Peyer's patch (tissue), 4 donors: ENCODE measurements around the gene MISP.

Experiments
- POLR2A ChIP-seq, 2 donors: fragments of 450-650 bp; IDR thresholded peaks; one replicate each; pipeline ENCODE4 v1.5.1; 2017; ENCODE audit warnings: antibody characterized with exemption in 2 of 2, mild to moderate bottlenecking in 2 of 2, moderate library complexity in 2 of 2
- TF ChIP-seq, protein P1 (sequence below), 6 experiments: fragments of 450-650 bp in 4 of 6; fragments of 200-600 bp in 2 of 6; sonication (generic) in 1 of 6; IDR thresholded peaks; one replicate each; pipeline ENCODE4 v1.5.1; 2017 to 2019; ENCODE audit warnings: antibody characterized with exemption in 6 of 6, mild to moderate bottlenecking in 3 of 6, moderate library complexity in 1 of 6

DNA sequence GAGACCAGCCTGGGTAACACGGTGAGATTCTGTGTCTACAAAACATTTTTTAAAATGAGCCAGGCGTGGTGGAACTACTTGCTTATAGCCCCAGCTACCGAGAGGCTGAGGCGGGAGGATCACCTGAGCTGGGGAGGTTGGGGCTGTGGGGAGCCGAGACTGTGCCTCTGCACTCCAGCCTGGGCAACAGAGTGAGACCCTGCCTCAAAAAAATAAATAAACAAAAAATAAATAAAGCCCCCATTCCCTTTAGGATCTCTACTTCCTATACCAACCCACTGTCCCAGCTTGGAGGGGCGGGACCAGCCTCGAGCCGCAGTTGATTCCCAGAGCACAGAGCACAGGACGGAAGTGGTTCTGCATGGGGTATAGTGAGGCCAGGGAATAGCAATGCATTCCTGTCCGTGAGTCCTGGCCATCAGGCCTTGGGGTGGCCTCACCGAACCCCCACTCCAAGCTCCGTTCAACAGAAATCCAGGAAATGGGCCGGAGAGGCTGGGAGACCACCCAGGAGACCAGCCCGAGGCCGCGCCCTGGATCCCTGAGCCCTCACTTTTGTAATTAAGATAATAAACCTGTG, 41.5 kb downstream of the MISP start:
- TF ChIP-seq, protein P1, sequence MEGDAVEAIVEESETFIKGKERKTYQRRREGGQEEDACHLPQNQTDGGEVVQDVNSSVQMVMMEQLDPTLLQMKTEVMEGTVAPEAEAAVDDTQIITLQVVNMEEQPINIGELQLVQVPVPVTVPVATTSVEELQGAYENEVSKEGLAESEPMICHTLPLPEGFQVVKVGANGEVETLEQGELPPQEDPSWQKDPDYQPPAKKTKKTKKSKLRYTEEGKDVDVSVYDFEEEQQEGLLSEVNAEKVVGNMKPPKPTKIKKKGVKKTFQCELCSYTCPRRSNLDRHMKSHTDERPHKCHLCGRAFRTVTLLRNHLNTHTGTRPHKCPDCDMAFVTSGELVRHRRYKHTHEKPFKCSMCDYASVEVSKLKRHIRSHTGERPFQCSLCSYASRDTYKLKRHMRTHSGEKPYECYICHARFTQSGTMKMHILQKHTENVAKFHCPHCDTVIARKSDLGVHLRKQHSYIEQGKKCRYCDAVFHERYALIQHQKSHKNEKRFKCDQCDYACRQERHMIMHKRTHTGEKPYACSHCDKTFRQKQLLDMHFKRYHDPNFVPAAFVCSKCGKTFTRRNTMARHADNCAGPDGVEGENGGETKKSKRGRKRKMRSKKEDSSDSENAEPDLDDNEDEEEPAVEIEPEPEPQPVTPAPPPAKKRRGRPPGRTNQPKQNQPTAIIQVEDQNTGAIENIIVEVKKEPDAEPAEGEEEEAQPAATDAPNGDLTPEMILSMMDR (IDR thresholded peaks at IDR 0.05), result no peak
- no peak for TF ChIP-seq POLR2A (IDR thresholded peaks at IDR 0.05)
